Kidney epithelial cell (primary cell): ENCODE measurements around the gene NDUFS2. TPM values are rescaled to one million over a fixed set of nuclear protein-coding genes. Genes with fewer than 3 reads are reported as not detected.

Experiments used
- DNase-seq: peaks from one replicate; pipeline ENCODE4 v3.0.0-alpha.2; 2010; ENCODE audit warnings: low read depth
- H3K27me3 ChIP-seq: 2 replicates; pipeline ENCODE4 v1.6.0; 2011; ENCODE audit warnings: low read length; ENCODE audit not compliant: control insufficient read depth, insufficient read depth
- H3K36me3 ChIP-seq: 2 replicates; pipeline ENCODE4 v1.5.1; 2011; ENCODE audit warnings: low read length; ENCODE audit not compliant: control insufficient read depth, insufficient read depth
- H3K4me3 ChIP-seq: 2 replicates; pipeline ENCODE4 v1.5.1; 2011; ENCODE audit warnings: low read depth, mild to moderate bottlenecking, control low read depth, low read length
- CTCF ChIP-seq: IDR thresholded peaks from 2 replicates; pipeline ENCODE4 v1.5.1; 2011; ENCODE audit warnings: mild to moderate bottlenecking, moderate library complexity, low read length, control low read depth, inconsistent platforms; ENCODE audit not compliant: insufficient read depth, poor library complexity, severe bottlenecking
- total RNA-seq: library from RNA; depleted of rRNA; stranded (reverse); fragments of >200 nt; gene quantifications from 2 replicates; pipeline ENCODE4 v1.2.3, GENCODE V29; 2015

The NDUFS2 gene
- total RNA-seq, 1 donor from 2014 or later = 96.9 TPM

GRCh38 chr1:161188381-161188780 lies 13.8 kb upstream of the NDUFS2 start:
- no peak for TF ChIP-seq CTCF
- DNase-seq = no peak
- no peak overlapping the region for H3K4me3 ChIP-seq
- H3K36me3 ChIP-seq = no peaks in the 10 kb centered on the region
- peaks cover 2% of the 10 kb centered on the region for H3K27me3 ChIP-seq

- Histone ChIP-seq H3K27me3 (peaks cover 2% of the 10 kb centered on the region), H3K36me3 (no peaks in the 10 kb centered on the region), H3K4me3 (no peak overlapping the region)
- no peak for DNase-seq
- TF ChIP-seq CTCF = no peak
Measured at GRCh38 chr1:161189036-161189435, 13.1 kb upstream of the NDUFS2 start.

- TF ChIP-seq CTCF = no peak
- no peaks in the 10 kb centered on the region for H3K36me3 ChIP-seq
- no peak overlapping the region for H3K4me3 ChIP-seq
- H3K27me3 ChIP-seq = peaks cover 2% of the 10 kb centered on the region
- DNase-seq = no peak
Measured at GRCh38 chr1:161190962-161191521, 11.1 kb upstream of the NDUFS2 start.

- H3K36me3 ChIP-seq = no peaks in the 10 kb centered on the region
- no peak for DNase-seq
- no peak overlapping the region for H3K4me3 ChIP-seq
- peaks cover 2% of the 10 kb centered on the region for H3K27me3 ChIP-seq
- no peak for TF ChIP-seq CTCF
Measured at GRCh38 chr1:161191971-161192370, 10.2 kb upstream of the NDUFS2 start.

DNA sequence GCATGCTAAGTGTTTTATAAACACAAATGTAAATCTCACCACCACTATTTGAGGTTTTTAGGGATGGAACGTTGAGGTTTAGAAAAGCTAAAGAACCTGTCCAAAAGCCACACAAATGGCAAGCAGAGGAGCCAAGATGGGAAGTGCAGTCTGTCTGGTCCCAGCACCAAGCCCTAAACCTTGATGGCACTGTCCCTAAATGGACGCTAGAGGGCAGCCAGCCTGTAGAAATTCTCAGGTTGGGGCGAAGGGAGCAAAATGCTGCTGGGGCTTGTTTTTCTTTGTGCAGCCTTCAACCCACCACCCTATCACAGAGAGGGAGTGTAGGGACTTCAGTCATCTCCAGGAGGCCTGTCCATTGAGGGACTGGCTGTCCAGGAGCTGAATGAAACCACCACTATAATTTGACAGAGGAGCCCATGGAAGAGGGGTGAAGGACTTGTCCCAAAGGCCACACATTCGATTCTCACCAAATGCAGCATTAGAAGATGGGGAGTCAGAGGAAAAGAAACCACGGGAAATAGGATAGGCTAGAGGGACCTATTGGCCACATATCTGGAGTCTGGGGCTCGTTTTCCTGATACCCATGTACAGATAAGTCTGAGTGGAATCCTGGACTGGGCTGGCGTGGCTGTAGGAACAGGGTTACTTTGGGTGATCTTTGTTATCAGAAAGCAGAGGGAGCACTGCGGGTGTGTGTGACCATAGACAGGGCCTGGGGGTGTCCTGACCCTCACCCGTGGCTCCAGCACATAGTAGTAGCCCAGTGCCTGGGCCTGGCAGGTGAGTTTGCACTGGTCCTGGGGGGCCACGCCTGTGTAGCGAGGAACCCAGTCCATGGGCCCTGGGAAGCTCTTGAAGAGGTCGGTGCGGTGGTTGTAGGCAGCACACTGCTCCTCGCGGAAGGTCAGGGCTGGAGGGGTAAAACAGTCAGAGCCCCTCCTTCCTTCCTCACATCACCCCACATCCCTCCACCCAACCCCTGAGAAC lies 9.4 kb upstream of the NDUFS2 start:
- H3K4me3 ChIP-seq = no peak overlapping the region
- DNase-seq = no peak
- peaks cover 2% of the 10 kb centered on the region for H3K27me3 ChIP-seq
- H3K36me3 ChIP-seq = no peaks in the 10 kb centered on the region
- TF ChIP-seq CTCF = peak; percentile 93
